SK-N-SH (cell line): ENCODE measurements around the gene PPP2CA. TPM values are rescaled to one million over a fixed set of nuclear protein-coding genes. Genes with fewer than 3 reads are reported as not detected.

ENCODE experiments used
- CTCF ChIA-PET: fragments of 300-600, 350-600 bp; formaldehyde crosslinking; extraction: SDS; loops from one replicate; lab custom pipeline; 2021; lab: Yijun Ruan, JAX
- POLR2A ChIA-PET: fragments of 350-600 bp; sonication (Branson Sonifier 250); formaldehyde crosslinking; extraction: SDS; loops from one replicate; lab custom pipeline; 2020; ENCODE audit warnings: antibody characterized with exemption, inconsistent platforms; lab: Yijun Ruan, JAX
- DNase-seq: peaks from one replicate; pipeline ENCODE4 v3.0.0; 2012
- H2AFZ ChIP-seq: fragments of 200-600 bp; sonication (generic); 2 replicates; pipeline ENCODE4 v1.8.1; 2016; ENCODE audit warnings: antibody characterized with exemption, mild to moderate bottlenecking, low read depth
- H3F3A ChIP-seq: fragments of 200-600 bp; sonication (generic); replicated peaks from 2 replicates; pipeline ENCODE3; 2016; ENCODE audit warnings: antibody characterized with exemption, mild to moderate bottlenecking; ENCODE audit not compliant: insufficient read depth
- H3K27ac ChIP-seq, 2 experiments: fragments of 200-500 bp in 1 of 2; fragments of 200-600 bp in 1 of 2; sonication (Bioruptor generic) in 1 of 2; sonication (generic), shearing (Covaris generic) in 1 of 2; 2 replicates each; pipeline versions ENCODE4 v1.5.1 to v1.6.1; 2014 to 2016; ENCODE audit warnings: low read depth in 2 of 2, inconsistent platforms in 1 of 2, low read length in 1 of 2, mild to moderate bottlenecking in 1 of 2, mixed read lengths in 1 of 2
- H3K27me3 ChIP-seq: fragments of 200-600 bp; sonication (generic), shearing (Covaris generic); 2 replicates; pipeline ENCODE4 v1.6.1; 2016; ENCODE audit warnings: mixed run types; ENCODE audit not compliant: insufficient read depth
- H3K36me3 ChIP-seq, 2 experiments: fragments of 200-500 bp in 1 of 2; fragments of 200-600 bp in 1 of 2; sonication (Bioruptor generic) in 1 of 2; sonication (generic) in 1 of 2; replicated peaks in 1 of 2; 2 replicates each; pipeline versions ENCODE3 to v1.5.1; 2014 to 2016; ENCODE audit warnings: low read length in 1 of 2, mild to moderate bottlenecking in 1 of 2; ENCODE audit not compliant: insufficient read depth in 2 of 2, control insufficient read depth in 1 of 2
- H3K4me1 ChIP-seq, 2 experiments: fragments of 200-500 bp in 1 of 2; fragments of 200-600 bp in 1 of 2; sonication (Bioruptor generic) in 1 of 2; sonication (generic), shearing (Covaris generic) in 1 of 2; 2 replicates each; pipeline versions ENCODE4 v1.5.1 to v1.6.1; 2014 to 2016; ENCODE audit warnings: low read depth in 1 of 2, low read length in 1 of 2, mixed run types in 1 of 2; ENCODE audit not compliant: insufficient read depth in 2 of 2, control insufficient read depth in 1 of 2
- H3K4me2 ChIP-seq: fragments of 200-600 bp; sonication (generic), shearing (Covaris generic); 2 replicates; pipeline ENCODE4 v1.6.1; 2017; ENCODE audit warnings: mixed run types
- H3K4me3 ChIP-seq, 2 experiments: fragments of 200-500 bp in 1 of 2; fragments of 200-600 bp in 1 of 2; sonication (Bioruptor generic) in 1 of 2; sonication (generic), shearing (Covaris generic) in 1 of 2; 2 replicates each; pipeline versions ENCODE4 v1.5.1 to v1.8.1; 2014 to 2016; ENCODE audit warnings: low read depth in 2 of 2, inconsistent platforms in 1 of 2, low read length in 1 of 2, mild to moderate bottlenecking in 1 of 2, mixed read lengths in 1 of 2, moderate library complexity in 1 of 2
- H3K79me2 ChIP-seq: fragments of 200-600 bp; sonication (generic); 2 replicates; pipeline ENCODE4 v1.8.1; 2017; ENCODE audit warnings: mild to moderate bottlenecking; ENCODE audit not compliant: insufficient read depth
- H3K9ac ChIP-seq: fragments of 200-600 bp; sonication (generic); 2 replicates; pipeline ENCODE4 v1.6.1; 2017; ENCODE audit warnings: mixed run types
- H3K9me2 ChIP-seq: fragments of 200-600 bp; sonication (generic); 2 replicates; pipeline ENCODE4 v1.6.1; 2017; ENCODE audit warnings: mixed run types
- H3K9me3 ChIP-seq: fragments of 200-600 bp; sonication (generic); 2 replicates; pipeline ENCODE4 v1.6.1; 2017; ENCODE audit warnings: mixed run types, mild to moderate bottlenecking, moderate library complexity
- H4K20me1 ChIP-seq: fragments of 200-600 bp; sonication (generic); 2 replicates; pipeline ENCODE4 v1.6.1; 2017; ENCODE audit warnings: mild to moderate bottlenecking, mixed run types; ENCODE audit not compliant: insufficient read depth
- ELF1 ChIP-seq: IDR thresholded peaks from 2 replicates; pipeline ENCODE4 v1.4.0; 2012
- FOXM1 ChIP-seq: IDR thresholded peaks from 2 replicates; pipeline ENCODE4 v1.4.0; 2012; ENCODE audit warnings: low read depth, mild to moderate bottlenecking
- GATA2 ChIP-seq: sonication (generic); formaldehyde crosslinking; IDR thresholded peaks from 2 replicates; pipeline ENCODE4 v1.5.0; 2020; ENCODE audit warnings: mild to moderate bottlenecking, missing genetic modification reagents
- MEF2A ChIP-seq: IDR thresholded peaks from 2 replicates; pipeline ENCODE4 v1.4.0; 2012; ENCODE audit warnings: low read depth, borderline replicate concordance
- MXI1 ChIP-seq: IDR thresholded peaks from 2 replicates; pipeline ENCODE4 v1.6.1; 2012; ENCODE audit warnings: mild to moderate bottlenecking, low read depth, low read length, improper control_type of control experiment
- RAD21 ChIP-seq: IDR thresholded peaks from 2 replicates; pipeline ENCODE4 v1.6.1; 2012; ENCODE audit warnings: mild to moderate bottlenecking, low read length
- SIN3A ChIP-seq: IDR thresholded peaks from 2 replicates; pipeline ENCODE4 v1.6.1; 2012; ENCODE audit warnings: low read depth, mild to moderate bottlenecking, low read length, moderate library complexity, borderline replicate concordance
- TCF12 ChIP-seq: IDR thresholded peaks from 2 replicates; pipeline ENCODE4 v1.4.0; 2012
- USF1 ChIP-seq: IDR thresholded peaks from 2 replicates; pipeline ENCODE4 v1.4.0; 2012; ENCODE audit warnings: low read depth, borderline replicate concordance
- ZBTB33 ChIP-seq: IDR thresholded peaks from 2 replicates; pipeline ENCODE4 v1.4.0; 2012; ENCODE audit warnings: low read depth, borderline replicate concordance
- WGBS: methylation state at CpG from one replicate; pipeline ENCODE4 v1.1.6; 2017; ENCODE audit warnings: low lambda C conversion rate; 5-methylcytosine and 5-hydroxymethylcytosine counted together
- polyA plus RNA-seq, 3 experiments: library from polyadenylated mRNA; depleted of rRNA; stranded (reverse); fragments of >200 nt; gene quantifications; 2 replicates each; pipeline ENCODE4 v1.2.3, GENCODE V29; 2012
- TF ChIP-seq, protein P1 (sequence below): fragments of 200-600 bp; sonication (generic); IDR thresholded peaks from 2 replicates; pipeline ENCODE4 v1.6.1; 2017; ENCODE audit warnings: antibody characterized with exemption, mild to moderate bottlenecking, moderate library complexity

PPP2CA gene
- polyA plus RNA-seq, 1 of the 3 experiments (the other 2 are of a cell fraction) = 146 TPM

- Histone ChIP-seq H4K20me1 (peaks cover 25% of the 10 kb centered on the region), H2AFZ (no peak overlapping the region), H3F3A (peaks cover 23% of the 10 kb centered on the region), H3K27me3 (no peaks in the 10 kb centered on the region), H3K9me3 (no peaks in the 10 kb centered on the region), H3K9ac (no peak overlapping the region), H3K4me2 (no peak overlapping the region), H3K4me1 (peaks cover 0 to 16% of the 10 kb centered on the region in 2 experiments; a peak in 2 of 4 replicates), H3K4me3 (no peak overlapping the region), H3K79me2 (peaks cover 48% of the 10 kb centered on the region), H3K27ac (no peak overlapping the region), H3K9me2 (no peaks in the 10 kb centered on the region), H3K36me3 (peaks cover 5 to 6% of the 10 kb centered on the region in 2 experiments)
- no peak for DNase-seq
- POLR2A ChIA-PET = interaction anchor here (0.7 kb wide), 1 partner anchor 1184 kb away, joined by 3 read pairs; no protein-coding TSS in a partner anchor
- 90% methylated on average over 3 of the region's 3 CpGs for WGBS
- CTCF ChIA-PET = interaction anchor here (1.2 to 1.5 kb wide), 2 partner anchors 62 to 360 kb away, joined by 4 read pairs; no protein-coding TSS in a partner anchor
- no peak for TF ChIP-seq MEF2A
- TF ChIP-seq TCF12 = no peak
- no peak for TF ChIP-seq USF1
- no peak for TF ChIP-seq ELF1
- no peak for TF ChIP-seq ZBTB33
- TF ChIP-seq SIN3A = no peak
- no peak for TF ChIP-seq MXI1
- TF ChIP-seq, protein P1, sequence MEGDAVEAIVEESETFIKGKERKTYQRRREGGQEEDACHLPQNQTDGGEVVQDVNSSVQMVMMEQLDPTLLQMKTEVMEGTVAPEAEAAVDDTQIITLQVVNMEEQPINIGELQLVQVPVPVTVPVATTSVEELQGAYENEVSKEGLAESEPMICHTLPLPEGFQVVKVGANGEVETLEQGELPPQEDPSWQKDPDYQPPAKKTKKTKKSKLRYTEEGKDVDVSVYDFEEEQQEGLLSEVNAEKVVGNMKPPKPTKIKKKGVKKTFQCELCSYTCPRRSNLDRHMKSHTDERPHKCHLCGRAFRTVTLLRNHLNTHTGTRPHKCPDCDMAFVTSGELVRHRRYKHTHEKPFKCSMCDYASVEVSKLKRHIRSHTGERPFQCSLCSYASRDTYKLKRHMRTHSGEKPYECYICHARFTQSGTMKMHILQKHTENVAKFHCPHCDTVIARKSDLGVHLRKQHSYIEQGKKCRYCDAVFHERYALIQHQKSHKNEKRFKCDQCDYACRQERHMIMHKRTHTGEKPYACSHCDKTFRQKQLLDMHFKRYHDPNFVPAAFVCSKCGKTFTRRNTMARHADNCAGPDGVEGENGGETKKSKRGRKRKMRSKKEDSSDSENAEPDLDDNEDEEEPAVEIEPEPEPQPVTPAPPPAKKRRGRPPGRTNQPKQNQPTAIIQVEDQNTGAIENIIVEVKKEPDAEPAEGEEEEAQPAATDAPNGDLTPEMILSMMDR = no peak
- TF ChIP-seq GATA2 (CRISPR knock-in tag) = no peak
These were observed 1.9 kb upstream of the PPP2CA start for GRCh38 chr5:134227776-134228175.

DNA sequence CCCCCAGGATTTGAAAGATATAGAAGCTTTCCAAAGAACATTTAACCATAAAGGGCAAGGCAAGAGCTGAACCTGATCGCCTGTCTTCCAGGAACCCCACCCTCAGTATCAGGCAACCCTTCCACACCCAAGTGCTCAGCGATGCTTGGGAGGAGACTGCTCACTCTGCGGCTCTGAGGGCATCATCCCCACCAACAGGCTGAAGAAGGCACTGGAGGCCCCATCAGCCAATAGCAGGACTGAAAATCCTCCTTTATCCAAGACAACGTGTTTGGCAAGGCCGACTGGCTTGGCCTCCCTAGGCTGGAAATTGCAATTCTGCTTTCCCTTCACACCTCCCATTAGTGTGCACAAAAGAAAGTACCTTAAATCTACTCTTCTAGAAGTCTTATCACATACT is 1.4 kb upstream of the PPP2CA start:
- peaks cover 53% of the 10 kb centered on the region for H3K79me2 ChIP-seq
- peak overlapping the region; percentile 92 for H2AFZ ChIP-seq
- TF ChIP-seq RAD21 (0 out of 2 replicates have a peak, but pooled peaks have one; percentile 1), FOXM1 (no peak)
- TF ChIP-seq, all 33 proteins: peak for 1
- POLR2A ChIA-PET = interaction anchor here (2.4 to 3.2 kb wide), 2 partner anchors 9 to 51 kb away, joined by 14 to 16 read pairs; partner anchors contain the start of gene SKP1
- H3K27ac ChIP-seq = peak overlapping the region; percentile 97 to 98; a peak in 2 of 4 replicates
- peak overlapping the region; percentile 93 for H3K4me2 ChIP-seq
- peaks cover 30% of the 10 kb centered on the region for H4K20me1 ChIP-seq
- peak; percentile 13 for DNase-seq
- no peaks in the 10 kb centered on the region for H3K9me2 ChIP-seq
- CTCF ChIA-PET = interaction anchor here (0.7 to 4.3 kb wide), 4 partner anchors 9 to 351 kb away, joined by 3 to 24 read pairs (median 8); no protein-coding TSS in a partner anchor
- H3K4me1 ChIP-seq = peaks cover 2 to 21% of the 10 kb centered on the region in 2 experiments; a peak in 3 of 4 replicates
- peak overlapping the region; percentile 86 to 98 for H3K4me3 ChIP-seq
- WGBS = 73% methylated on average over 5 of the region's 5 CpGs
- H3K36me3 ChIP-seq = peaks cover 5 to 6% of the 10 kb centered on the region in 2 experiments
- peak overlapping the region; percentile 100; the same call in 1 of the 2 replicates for H3K9ac ChIP-seq
- no peaks in the 10 kb centered on the region for H3K9me3 ChIP-seq
- H3K27me3 ChIP-seq = no peaks in the 10 kb centered on the region
- H3F3A ChIP-seq = peaks cover 23% of the 10 kb centered on the region
